Hepatocyte (in vitro differentiated cells): ENCODE data around the gene ISYNA1.

Experiments used
- CTCF ChIP-seq: fragments of 200-600 bp; sonication (generic); IDR thresholded peaks from 2 replicates; pipeline ENCODE4 v1.5.1; 2016; ENCODE audit warnings: antibody characterized with exemption, mild to moderate bottlenecking; ENCODE audit not compliant: poor library complexity
- EZH2phosphoT487 ChIP-seq: fragments of 200-600 bp; sonication (generic); IDR thresholded peaks from one replicate; pipeline ENCODE4 v1.6.1; 2018; ENCODE audit warnings: antibody characterized with exemption, mild to moderate bottlenecking, low read depth, moderate library complexity; ENCODE audit not compliant: unreplicated experiment, severe bottlenecking

DNA sequence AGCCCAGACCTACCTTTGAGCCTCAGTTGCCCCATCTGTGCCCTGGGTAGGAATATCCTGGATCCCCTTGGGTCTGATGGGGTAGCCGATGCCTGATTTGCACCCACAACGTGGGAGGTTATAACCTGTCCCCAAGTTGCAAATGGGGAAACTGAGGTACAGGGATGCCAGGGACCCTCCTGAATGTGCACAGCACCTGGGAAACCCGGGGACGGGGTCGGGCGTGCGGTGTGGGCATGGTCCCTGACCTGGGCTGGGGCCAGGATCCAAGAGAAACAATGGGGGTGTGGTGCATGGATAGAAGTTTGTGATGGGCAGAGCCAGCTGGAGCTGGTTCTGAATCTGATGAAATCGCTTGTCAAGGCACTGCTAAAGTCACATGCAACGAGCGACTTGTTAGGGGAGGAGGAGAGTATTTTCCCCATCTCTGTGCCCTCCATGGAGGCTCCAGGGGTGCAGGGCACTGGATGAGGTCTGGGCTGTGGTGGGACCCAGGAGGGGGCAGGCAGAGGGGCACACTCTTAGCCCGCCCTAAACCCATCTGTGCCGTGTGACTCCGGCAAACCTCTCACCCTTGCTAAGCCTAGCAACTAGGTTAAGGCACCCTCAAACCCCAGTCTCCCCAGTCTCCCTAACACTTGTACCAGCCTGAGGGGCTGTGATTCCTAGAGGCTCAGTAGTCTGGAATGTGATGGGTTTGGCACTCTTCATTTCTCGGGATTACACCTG, 51.2 kb downstream of the ISYNA1 start:
- TF ChIP-seq CTCF (no peak), EZH2phosphoT487 (no peak)
